GM18508 (cell line): ENCODE results near the gene HNRNPLL.

Experiments used
- ATAC-seq: cut with Tn5 transposase; IDR thresholded peaks from one replicate; pipeline ENCODE4 v1.9.1; 2021; ENCODE audit warnings: moderate number of reproducible peaks; ENCODE audit not compliant: insufficient read depth, unreplicated experiment

The HNRNPLL gene

DNA sequence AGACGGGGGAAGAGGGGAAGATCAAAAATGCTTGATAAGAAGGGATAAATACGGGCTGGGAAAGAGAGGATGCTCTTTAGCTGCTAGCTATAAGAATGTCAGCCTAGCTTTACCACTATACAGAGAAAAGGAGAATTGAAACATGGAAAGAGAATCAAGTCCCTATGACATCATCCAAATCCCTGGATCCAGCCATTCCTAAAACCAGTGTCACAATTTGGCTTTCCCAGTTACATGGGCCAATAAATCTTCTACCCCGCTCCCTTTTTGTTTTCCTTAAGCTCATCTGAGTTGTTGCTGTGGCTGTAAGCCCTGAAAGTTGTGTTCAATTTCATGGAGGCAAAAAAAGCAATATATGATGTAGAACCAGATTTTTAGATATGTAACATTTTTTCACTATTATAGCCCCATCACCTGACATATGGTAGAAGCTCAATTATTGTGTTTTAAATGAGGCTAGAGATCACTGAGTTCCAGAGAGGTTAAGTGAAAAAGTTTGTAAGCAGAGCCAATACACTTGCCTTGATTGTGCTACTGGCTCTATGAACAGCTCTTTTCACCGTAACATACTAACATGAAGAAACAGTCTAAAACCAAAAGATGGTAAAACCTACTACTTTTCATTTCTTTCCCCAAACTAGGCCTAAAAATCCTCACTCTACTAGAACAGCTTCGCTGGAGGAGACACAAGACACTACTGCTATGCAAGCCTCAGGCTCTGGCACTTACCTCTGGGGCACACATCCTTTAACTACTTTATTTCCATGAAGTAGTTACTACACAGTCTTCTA, 4.3 kb downstream of the HNRNPLL start:
- ATAC-seq, result no peak

GRCh38 chr2:38597115-38597514, 5.6 kb downstream of the HNRNPLL start:
- no peak for ATAC-seq

DNA sequence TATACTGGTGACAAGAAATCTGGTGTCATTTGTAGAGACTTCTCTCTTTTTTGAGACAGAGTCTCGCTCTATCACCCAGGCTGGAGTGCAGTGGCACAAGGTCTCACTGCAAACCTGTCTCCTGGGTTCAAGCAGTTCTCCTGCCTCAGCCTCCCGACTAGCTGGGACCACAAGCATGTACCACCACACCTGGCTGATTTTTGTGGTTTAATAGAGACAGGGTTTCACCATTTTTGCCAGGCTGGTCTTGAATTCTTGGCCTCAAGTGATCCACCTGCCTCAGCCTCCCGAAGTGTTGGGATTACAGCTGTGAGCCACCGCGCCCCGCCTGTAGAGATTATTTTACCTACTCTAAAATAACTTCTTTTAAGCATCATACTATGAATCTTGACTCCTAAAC, 6.5 kb downstream of the HNRNPLL start:
- no peak for ATAC-seq

GRCh38 chr2:38592951-38593350, 9.8 kb downstream of the HNRNPLL start:
- ATAC-seq, result no peak

- ATAC-seq, result no peak
Measured at GRCh38 chr2:38591152-38591551, 11.6 kb downstream of the HNRNPLL start.

DNA sequence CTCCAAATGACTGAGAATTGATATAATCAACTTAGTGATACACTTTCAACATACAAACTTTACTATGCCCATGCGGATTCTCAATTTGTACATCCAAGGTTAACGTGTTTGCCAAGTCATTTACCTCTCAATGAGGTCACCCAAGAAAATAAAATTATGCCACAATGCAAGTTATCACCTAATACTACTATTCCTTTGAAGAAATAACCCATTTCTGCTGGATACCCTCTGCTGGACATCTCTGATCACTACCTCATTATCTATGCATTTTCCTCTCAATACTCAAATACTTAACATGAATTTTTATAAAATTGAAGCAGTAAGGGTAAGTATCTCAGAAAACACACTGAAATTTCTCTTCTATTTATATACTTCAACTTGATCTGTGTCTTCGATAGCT, 12.7 kb downstream of the HNRNPLL start:
- no peak for ATAC-seq

- no peak for ATAC-seq
Measured at GRCh38 chr2:38586931-38587330, 15.8 kb downstream of the HNRNPLL start.

- ATAC-seq, result no peak
Measured at GRCh38 chr2:38584881-38585280, 17.8 kb downstream of the HNRNPLL start.

DNA sequence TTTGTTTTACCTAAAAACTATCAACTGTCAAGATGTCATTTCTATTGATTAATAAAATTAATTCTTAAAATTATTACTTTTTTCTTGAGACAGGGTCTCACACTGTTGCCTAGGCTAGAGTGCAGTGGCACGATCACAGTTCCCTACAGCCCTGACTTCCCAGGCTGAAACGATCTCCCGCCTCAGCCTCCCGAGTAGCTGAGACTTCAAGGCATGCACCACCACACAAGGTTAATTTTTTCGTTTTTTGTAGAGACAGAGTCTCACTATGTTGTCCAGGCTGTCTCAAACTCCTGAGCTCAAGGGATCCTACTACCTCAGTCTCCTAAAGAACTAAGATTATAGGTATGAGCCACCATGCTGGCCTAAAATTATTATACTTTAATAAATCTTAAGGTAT, 18.7 kb downstream of the HNRNPLL start:
- ATAC-seq, result no peak

GRCh38 chr2:38583524-38583923, 19.2 kb downstream of the HNRNPLL start:
- ATAC-seq, result no peak

DNA sequence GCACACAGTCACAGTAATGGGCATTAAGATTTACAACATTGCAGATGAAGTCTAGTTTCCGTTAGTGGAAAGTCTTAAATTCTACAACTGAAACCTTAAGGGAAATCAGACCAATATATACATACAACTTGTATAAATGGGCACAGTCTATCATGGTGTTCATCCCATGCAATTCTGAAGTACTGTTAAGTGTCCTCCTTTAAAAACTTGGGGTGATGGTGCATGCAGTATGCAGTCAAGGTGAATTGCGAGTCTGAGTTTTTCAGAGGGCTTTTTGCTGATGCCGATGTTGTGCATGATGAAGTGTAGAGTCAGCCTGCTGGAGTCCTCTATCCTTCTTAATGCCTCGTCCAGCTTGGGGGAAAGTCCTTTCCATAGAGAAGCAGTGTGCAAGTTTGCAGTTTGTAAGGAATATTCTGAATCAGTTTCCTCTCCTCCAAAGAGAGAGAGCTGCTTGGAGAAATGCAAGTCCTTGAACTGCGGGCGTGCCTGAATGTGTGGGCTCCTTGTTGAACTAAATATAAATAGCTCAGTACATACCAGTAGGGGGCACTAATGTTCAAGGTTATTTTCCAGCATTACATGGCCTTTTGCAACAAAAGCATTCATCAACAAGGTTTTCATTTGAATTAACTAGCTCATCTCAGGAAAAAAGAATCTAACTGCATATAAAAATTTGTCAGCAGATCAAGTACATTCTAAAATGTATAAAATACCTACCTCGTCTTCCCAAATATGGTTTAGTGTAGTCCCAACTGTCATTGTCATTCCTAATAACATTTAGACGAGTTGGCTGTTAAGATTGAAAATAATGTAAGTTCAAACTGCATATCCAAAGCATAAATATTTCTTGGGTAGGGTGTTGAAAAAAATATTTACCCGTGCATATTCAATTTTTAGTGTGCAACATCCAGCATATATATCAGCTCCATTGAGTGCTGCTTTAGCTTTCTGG, 21.3 kb downstream of the HNRNPLL start:
- no peak for ATAC-seq

- ATAC-seq, result no peak
Measured at GRCh38 chr2:38580115-38580636, 22.6 kb downstream of the HNRNPLL start.

DNA sequence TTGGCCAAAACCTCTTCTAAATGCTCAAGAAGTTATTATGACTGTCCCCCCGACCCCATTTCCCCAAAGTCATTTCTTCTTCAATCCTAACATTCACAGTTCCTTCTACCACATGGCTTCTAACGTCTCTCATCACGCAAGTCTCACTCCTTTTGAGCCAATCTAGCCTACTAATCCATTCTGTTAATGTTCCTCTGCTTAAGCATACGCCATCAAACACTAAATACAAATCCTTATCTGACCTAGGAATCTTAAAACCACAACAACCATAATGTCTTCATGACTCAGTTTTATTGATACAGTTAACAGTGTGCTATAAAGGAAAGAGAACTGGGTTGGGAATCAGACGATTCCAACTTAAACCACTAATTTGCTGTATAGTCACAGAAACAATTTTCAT, 23.9 kb downstream of the HNRNPLL start:
- no peak for ATAC-seq

- no peak for ATAC-seq
Measured at GRCh38 chr2:38574278-38574677, 28.4 kb downstream of the HNRNPLL start.

- ATAC-seq, result no peak
Measured at GRCh38 chr2:38572167-38572566, 30.6 kb downstream of the HNRNPLL start.

- no peak for ATAC-seq
Measured at GRCh38 chr2:38571193-38571592, 31.5 kb downstream of the HNRNPLL start.

GRCh38 chr2:38568724-38569436, 33.8 kb downstream of the HNRNPLL start:
- no peak for ATAC-seq

DNA sequence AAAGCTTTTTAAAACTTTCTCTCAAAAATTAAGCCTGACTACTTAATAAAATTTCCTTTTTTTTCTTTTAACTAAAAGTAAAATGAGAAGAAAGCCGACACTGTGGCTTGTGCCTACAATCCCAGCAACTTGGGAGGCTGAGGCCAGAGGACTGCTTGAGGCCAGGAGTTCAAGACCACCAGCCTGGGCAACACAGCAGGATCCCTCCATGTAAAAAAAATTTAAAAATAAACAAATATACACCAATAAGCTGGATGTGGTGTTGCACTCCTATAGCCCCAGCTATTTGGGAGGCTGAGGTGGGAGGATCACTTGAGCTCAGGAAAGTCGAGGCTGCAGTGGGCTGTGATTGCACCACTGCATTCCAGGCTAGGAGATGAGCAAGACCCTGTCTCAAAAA, 37.4 kb downstream of the HNRNPLL start:
- no peak for ATAC-seq

GRCh38 chr2:38561691-38562090, 41.0 kb downstream of the HNRNPLL start:
- no peak for ATAC-seq

- no peak for ATAC-seq
Measured at GRCh38 chr2:38560092-38560491, 42.6 kb downstream of the HNRNPLL start.

DNA sequence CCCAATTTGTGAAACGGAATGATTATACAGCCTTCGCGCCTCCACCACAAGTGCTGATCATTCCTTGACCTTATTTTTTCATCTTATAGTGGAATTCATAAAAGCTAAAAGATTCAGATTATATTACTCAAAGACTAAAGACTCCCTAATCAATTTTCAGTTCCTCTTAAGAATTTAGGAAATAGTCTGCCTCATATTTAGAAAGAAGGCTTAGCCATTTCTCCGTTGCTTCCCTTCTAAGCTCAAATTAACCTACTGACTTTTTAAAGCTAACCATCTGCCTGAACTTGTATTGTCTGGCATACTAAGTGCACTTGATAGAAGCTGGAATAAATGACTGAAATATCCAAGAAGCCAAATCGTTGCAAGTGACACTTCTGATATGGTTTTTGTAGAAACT, 44.7 kb downstream of the HNRNPLL start:
- ATAC-seq, result no peak
